ENCODE measurements around the gene ADAMTS18.

DNA sequence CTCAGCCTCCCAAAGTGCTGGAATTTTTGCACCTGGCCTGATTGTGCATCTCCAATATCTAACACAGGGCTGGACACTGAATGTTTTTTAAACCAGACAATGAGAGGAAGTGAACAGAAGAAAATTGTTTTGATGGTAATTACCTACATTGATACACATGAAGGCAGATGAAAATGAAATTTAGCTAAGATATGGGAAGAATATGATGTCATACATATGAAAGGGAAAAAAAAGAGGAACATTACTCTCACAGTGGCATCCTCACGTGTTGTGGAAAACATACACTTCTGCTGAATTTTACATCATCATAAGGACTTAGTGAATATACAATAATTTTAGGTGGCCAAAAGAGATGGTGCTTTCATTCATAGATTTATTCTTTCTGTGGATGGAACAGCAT is 124.0 kb downstream of the ADAMTS18 start:
- TF ChIP-seq, protein P1, sequence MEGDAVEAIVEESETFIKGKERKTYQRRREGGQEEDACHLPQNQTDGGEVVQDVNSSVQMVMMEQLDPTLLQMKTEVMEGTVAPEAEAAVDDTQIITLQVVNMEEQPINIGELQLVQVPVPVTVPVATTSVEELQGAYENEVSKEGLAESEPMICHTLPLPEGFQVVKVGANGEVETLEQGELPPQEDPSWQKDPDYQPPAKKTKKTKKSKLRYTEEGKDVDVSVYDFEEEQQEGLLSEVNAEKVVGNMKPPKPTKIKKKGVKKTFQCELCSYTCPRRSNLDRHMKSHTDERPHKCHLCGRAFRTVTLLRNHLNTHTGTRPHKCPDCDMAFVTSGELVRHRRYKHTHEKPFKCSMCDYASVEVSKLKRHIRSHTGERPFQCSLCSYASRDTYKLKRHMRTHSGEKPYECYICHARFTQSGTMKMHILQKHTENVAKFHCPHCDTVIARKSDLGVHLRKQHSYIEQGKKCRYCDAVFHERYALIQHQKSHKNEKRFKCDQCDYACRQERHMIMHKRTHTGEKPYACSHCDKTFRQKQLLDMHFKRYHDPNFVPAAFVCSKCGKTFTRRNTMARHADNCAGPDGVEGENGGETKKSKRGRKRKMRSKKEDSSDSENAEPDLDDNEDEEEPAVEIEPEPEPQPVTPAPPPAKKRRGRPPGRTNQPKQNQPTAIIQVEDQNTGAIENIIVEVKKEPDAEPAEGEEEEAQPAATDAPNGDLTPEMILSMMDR (conservative IDR thresholded peaks at IDR 0.05; ENCODE audit: low read length): no peak
- no peak for TF ChIP-seq EZH2phosphoT487 (IDR thresholded peaks at IDR 0.05; ENCODE audit: borderline replicate concordance)
